Mesendoderm (in vitro differentiated cells): ENCODE results near the gene ZNF655.

Experiments
- DNase-seq: peaks from one replicate; pipeline ENCODE4 v3.0.0; 2013
- H2AK5ac ChIP-seq: 2 replicates; pipeline ENCODE4 v1.6.1; 2013; ENCODE audit warnings: low read length, inconsistent platforms
- H2BK120ac ChIP-seq: 2 replicates; pipeline ENCODE4 v1.6.1; 2013; ENCODE audit warnings: low read depth, mild to moderate bottlenecking, low read length, moderate library complexity, mixed read lengths
- H2BK15ac ChIP-seq: replicated peaks from 2 replicates; pipeline ENCODE4 v1.6.1; 2013; ENCODE audit warnings: low read depth, mild to moderate bottlenecking, moderate library complexity
- H2BK5ac ChIP-seq: 2 replicates; pipeline ENCODE4 v1.6.1; 2013; ENCODE audit warnings: low read length, inconsistent platforms
- H3K18ac ChIP-seq: 2 replicates; pipeline ENCODE4 v1.6.1; 2013; ENCODE audit warnings: mild to moderate bottlenecking, low read length, mixed read lengths
- H3K23ac ChIP-seq: one replicate; pipeline ENCODE4 v1.6.1; 2013; ENCODE audit warnings: low read length
- H3K27ac ChIP-seq: 2 replicates; pipeline ENCODE4 v1.5.1; 2013; ENCODE audit warnings: low read depth, mild to moderate bottlenecking, inconsistent platforms, low read length, moderate library complexity
- H3K27me3 ChIP-seq: 2 replicates; pipeline ENCODE4 v1.6.1; 2013; ENCODE audit warnings: low read length, control low read depth, mild to moderate bottlenecking, inconsistent platforms; ENCODE audit not compliant: insufficient read depth, poor library complexity
- H3K36me3 ChIP-seq: 2 replicates; pipeline ENCODE4 v1.6.1; 2013; ENCODE audit warnings: low read length, inconsistent platforms; ENCODE audit not compliant: control insufficient read depth, insufficient read depth
- H3K4ac ChIP-seq: one replicate; pipeline ENCODE4 v1.6.1; 2013; ENCODE audit warnings: low read depth, mild to moderate bottlenecking, low read length, moderate library complexity
- H3K4me1 ChIP-seq: 2 replicates; pipeline ENCODE4 v1.6.1; 2013; ENCODE audit warnings: low read depth, low read length, inconsistent platforms; ENCODE audit not compliant: control insufficient read depth
- H3K4me2 ChIP-seq: 2 replicates; pipeline ENCODE4 v1.6.1; 2013; ENCODE audit warnings: low read length
- H3K4me3 ChIP-seq: 2 replicates; pipeline ENCODE4 v1.5.1; 2013; ENCODE audit warnings: mild to moderate bottlenecking, low read length
- H3K56ac ChIP-seq: one replicate; pipeline ENCODE4 v1.6.1; 2013; ENCODE audit warnings: low read length
- H3K79me1 ChIP-seq: 2 replicates; pipeline ENCODE4 v1.6.1; 2013; ENCODE audit warnings: low read length, inconsistent platforms
- H3K79me2 ChIP-seq: 2 replicates; pipeline ENCODE4 v1.6.1; 2013; ENCODE audit warnings: mild to moderate bottlenecking, low read length; ENCODE audit not compliant: control insufficient read depth, insufficient read depth
- H3K9ac ChIP-seq: 2 replicates; pipeline ENCODE4 v1.6.1; 2013; ENCODE audit warnings: low read length, inconsistent platforms
- H4K5ac ChIP-seq: one replicate; pipeline ENCODE4 v1.6.1; 2013; ENCODE audit warnings: low read length
- H4K8ac ChIP-seq: one replicate; pipeline ENCODE4 v1.6.1; 2013; ENCODE audit warnings: low read depth, mild to moderate bottlenecking, control low read depth, low read length, moderate library complexity
- WGBS: extraction: QIAGEN DNeasy Blood & Tissue Kit; methylation state at CpG from one replicate; pipeline ENCODE4 v1.1.7; 2013; ENCODE audit warnings: low lambda C conversion rate, missing lambda C conversion rate; ENCODE audit not compliant: insufficient coverage; ENCODE audit errors: extremely low coverage; 5-methylcytosine and 5-hydroxymethylcytosine counted together

Gene ZNF655

DNA sequence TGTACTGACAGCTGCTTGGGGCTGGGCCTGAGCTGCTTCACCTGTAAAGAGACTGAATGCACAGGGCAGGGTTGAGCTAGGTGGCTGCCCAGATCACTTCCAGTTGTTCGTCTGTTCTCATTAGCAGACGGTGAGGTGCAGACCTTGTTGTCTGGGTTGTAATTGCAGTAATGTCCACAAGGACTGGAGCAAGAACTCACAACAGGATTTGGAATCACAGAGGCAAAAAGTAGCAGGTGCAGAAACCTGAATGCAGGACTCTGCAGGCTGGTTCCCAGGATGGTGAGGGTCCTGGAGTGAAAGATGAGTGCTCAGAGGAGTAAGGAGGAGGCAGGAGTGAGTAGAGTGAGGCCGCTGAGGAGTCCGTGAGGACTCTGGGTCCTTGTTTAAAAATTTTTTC, 67.5 kb downstream of the ZNF655 start:
- no peak overlapping the region for H2BK120ac ChIP-seq
- H3K4me2 ChIP-seq = no peak overlapping the region
- no peak overlapping the region for H3K4me3 ChIP-seq
- H2AK5ac ChIP-seq = no peak overlapping the region
- WGBS = no CpG with 5 or more reads among the region's 4 CpGs
- H3K27ac ChIP-seq = no peak overlapping the region
- H4K5ac ChIP-seq = no peak overlapping the region
- H3K27me3 ChIP-seq = no peaks in the 10 kb centered on the region
- H3K36me3 ChIP-seq = peaks cover 16% of the 10 kb centered on the region
- H2BK15ac ChIP-seq = no peak overlapping the region
- no peak overlapping the region for H3K4ac ChIP-seq
- H3K23ac ChIP-seq = no peak overlapping the region
- H4K8ac ChIP-seq = no peak overlapping the region
- no peaks in the 10 kb centered on the region for H3K79me1 ChIP-seq
- H3K4me1 ChIP-seq = no peaks in the 10 kb centered on the region
- H3K18ac ChIP-seq = no peak overlapping the region
- no peak overlapping the region for H3K56ac ChIP-seq
- H3K9ac ChIP-seq = no peak overlapping the region
- DNase-seq = no peak
- no peaks in the 10 kb centered on the region for H3K79me2 ChIP-seq
- H2BK5ac ChIP-seq = no peak overlapping the region
